ENCODE data around the gene VN1R5.

DNA sequence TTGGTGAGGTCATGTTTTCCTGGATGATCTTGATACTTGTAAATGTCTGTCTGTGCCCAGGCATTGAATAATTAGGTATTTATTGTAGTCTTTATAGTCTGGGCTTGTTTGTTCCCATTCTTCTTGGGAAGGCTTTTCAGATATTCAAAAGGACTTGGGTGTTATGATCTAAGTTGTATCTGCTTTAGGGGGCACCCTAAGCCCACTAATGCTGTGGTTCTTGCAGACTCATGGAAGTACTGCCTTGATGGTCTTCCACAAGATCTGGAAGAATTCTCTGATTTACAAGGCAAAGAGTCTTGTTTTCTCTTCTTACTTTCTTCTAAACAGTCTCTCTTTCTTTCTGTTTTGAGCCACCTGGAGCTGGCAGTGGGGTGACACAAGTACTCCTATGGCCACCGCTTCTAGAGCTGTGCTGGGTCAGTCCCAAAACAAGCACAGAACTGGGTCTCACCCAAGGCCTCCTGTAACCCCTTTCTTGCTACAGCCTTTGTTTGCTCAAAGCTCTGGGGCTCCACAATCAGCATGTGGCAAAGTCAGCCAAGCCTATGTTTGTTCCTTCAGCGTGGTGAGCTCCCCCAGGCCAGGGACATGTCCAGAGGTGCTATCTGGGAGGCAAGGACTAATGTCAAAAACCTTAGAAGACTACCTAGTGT, 12.6 kb downstream of the VN1R5 start:
- no peak for TF ChIP-seq POLR2A (IDR thresholded peaks at IDR 0.05)
- TF ChIP-seq, protein P1, sequence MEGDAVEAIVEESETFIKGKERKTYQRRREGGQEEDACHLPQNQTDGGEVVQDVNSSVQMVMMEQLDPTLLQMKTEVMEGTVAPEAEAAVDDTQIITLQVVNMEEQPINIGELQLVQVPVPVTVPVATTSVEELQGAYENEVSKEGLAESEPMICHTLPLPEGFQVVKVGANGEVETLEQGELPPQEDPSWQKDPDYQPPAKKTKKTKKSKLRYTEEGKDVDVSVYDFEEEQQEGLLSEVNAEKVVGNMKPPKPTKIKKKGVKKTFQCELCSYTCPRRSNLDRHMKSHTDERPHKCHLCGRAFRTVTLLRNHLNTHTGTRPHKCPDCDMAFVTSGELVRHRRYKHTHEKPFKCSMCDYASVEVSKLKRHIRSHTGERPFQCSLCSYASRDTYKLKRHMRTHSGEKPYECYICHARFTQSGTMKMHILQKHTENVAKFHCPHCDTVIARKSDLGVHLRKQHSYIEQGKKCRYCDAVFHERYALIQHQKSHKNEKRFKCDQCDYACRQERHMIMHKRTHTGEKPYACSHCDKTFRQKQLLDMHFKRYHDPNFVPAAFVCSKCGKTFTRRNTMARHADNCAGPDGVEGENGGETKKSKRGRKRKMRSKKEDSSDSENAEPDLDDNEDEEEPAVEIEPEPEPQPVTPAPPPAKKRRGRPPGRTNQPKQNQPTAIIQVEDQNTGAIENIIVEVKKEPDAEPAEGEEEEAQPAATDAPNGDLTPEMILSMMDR (IDR thresholded peaks at IDR 0.05), result no peak
